GM12874 (cell line): ENCODE data around the gene GSPT1.
"Not testable (repeated sequence)": the region's sequence is repeated elsewhere in the genome, so short reads cannot be mapped to it uniquely, and the experiment has no call there.

Source experiments
- TF ChIP-seq, protein P1 (sequence below): IDR thresholded peaks from 2 replicates; pipeline ENCODE4 v1.5.1; 2011; ENCODE audit warnings: low read depth, mild to moderate bottlenecking, control low read depth, low read length, moderate library complexity; ENCODE audit not compliant: insufficient read depth

GSPT1 gene

DNA sequence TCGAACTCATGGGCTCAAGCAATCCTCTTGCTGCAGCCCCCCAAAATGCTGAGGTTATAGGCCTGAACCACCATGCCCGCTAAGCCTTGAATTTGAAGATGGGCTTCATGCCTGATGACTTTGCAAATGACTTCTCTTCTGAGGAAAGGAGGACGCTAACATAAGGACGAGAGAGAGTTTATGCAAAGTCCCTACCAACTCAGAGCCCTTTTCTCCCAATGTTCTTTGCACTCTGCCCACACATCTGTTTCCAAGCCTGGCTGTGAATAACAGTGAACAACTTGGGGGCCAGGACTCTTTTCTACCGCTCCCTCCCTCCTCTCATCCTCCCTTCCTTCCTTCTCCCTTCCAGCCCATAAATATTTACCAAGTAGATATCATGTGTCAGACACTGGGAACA, 34.6 kb upstream of the GSPT1 start:
- TF ChIP-seq, protein P1, sequence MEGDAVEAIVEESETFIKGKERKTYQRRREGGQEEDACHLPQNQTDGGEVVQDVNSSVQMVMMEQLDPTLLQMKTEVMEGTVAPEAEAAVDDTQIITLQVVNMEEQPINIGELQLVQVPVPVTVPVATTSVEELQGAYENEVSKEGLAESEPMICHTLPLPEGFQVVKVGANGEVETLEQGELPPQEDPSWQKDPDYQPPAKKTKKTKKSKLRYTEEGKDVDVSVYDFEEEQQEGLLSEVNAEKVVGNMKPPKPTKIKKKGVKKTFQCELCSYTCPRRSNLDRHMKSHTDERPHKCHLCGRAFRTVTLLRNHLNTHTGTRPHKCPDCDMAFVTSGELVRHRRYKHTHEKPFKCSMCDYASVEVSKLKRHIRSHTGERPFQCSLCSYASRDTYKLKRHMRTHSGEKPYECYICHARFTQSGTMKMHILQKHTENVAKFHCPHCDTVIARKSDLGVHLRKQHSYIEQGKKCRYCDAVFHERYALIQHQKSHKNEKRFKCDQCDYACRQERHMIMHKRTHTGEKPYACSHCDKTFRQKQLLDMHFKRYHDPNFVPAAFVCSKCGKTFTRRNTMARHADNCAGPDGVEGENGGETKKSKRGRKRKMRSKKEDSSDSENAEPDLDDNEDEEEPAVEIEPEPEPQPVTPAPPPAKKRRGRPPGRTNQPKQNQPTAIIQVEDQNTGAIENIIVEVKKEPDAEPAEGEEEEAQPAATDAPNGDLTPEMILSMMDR: no peak

DNA sequence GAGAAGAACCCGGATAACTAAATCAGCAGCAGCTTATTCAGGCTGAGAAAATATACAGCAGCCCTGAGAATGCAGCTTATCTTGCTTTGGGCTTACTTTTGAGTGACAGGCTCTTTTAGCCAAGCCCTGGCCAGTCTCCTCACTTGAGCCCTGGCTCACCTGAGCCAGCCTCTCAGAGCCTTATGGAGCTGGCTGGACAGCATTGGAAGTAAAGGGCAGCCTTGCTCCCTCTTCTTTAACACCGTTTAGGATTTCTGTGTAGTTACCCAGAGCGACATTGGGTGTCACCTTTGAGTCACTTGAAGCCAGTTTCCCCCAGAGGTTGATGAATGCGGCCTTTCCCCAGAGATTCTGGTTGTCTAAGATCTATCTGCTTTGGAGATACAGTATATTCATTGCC, 33.8 kb upstream of the GSPT1 start:
- TF ChIP-seq, protein P1: peak; percentile 71

DNA sequence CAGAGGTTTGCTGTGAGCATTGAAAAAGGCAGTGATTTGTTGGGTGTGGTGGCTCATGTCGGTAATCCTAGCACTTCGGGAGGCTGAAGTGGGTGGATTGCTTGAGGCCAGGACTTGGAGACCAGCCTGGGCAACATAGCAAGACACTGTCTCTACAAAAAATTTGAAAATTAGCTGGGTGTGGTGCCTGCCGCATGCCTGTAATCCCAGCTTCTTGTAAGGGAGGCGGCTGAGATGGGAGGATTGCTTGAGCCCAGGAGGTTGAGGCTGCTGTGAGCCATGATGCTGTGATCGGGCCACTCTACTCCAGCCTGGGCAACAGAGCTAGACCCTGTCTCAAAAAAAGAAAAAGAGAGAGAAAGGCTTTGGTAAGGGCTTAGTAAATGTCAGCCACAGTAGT, 33.1 kb upstream of the GSPT1 start:
- TF ChIP-seq, protein P1: no peak

DNA sequence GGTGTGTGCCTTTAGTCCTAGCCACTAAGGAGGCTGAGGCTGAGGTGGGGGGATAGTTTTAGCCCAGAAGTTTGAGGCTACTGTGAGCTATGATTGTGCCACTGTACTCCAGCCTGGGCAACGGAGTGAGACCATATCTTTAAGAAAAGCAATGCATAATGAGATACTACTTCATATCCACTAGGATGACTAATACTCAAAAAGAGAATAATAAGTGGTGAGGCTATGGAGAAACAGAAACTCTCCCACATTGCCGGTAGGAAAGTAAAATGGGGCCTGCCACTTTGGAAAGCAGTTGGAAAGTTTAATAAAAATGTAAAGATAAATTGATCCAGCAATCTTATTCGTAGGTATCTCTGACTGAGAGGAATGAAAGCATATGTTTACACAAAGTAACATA, 30.7 kb upstream of the GSPT1 start:
- TF ChIP-seq, protein P1: no peak

DNA sequence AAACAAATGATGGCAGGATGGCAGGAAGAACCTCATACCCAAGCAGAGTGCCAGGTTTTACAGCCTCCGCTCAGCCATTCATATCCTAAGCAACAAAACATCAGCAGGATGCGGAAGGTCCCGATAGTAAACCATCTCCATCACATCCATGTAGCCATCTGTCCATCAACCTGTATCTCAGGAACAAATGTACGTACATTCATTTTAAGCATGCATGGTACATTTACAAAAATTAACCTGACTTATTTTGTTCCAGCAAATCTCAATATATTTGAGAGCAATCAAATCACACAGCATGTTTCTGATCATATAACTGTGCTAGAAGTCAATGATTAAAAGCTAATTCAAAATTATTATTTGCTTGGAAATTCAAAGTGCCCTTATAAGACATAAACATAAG, 26.2 kb upstream of the GSPT1 start, which contains the start of gene NPIPB2:
Gene NPIPB2 (minus strand): TSS at position 101 of the 400 bp plus-strand sequence. CDS start 0 bp downstream, at position 101.
- TF ChIP-seq, protein P1: not testable (repeated sequence)

DNA sequence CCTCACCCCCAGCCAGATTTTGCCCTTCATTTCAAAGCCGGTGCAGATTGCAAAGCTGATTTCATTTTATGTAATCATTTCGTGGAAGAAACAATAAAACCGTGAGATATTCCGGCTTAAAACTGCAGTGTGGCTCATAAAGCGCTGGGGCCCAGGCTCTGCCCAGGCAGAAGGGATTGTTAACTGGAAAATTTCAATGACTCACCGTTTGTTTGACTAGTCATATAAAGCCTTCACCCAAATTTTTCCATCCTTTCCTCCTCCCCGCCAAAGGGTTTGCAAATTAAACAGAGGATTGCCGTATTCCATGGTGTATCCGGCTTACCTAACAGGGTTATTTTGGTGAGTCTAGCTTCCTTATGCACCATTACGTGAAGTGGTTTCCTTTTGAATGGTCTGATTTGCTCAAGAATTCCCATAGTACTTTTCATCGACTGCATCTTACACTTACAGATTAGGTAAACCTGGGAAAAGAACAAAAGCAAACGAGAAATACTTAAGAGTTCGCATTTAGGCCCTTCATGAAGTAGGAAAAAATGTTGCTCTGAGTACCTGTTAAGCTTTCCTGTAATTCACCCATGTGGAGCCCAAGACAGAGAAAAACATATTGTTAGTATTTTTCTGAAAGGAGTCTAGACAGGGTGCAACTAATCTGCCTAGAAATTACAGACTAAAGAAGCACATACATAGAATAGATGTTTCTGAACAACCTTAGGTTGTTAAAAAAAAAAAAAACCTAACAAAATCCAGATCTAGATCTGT, 949 bp upstream of the GSPT1 start:
- TF ChIP-seq, protein P1: no peak

DNA sequence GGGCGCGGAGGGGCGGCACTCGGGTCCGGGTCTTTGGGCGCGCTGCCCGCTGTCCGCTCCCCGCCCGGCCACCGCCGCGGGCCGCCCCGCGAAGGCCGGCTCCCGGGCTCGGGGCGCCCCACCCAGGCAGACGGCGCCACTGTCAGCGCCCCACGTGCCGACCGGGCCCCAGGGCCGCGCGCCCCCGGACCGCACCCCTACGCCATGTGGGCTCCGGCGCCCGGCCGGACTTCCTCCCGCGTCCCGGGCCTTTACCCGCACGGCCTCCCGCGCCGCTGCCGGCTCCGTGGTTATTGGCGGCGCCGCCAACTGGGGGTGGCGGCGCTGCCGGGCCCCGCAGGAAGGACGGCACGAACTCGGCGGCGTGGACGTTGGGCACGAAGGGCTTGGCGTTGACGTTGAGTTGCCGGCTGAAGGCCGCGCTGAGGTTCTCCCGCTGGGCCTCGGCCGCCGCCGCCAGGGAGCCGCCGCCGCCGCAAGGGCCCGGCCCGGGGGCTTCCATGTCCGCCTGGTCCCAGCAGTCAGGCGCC, 577 bp downstream of the GSPT1 start:
- TF ChIP-seq, protein P1: no peak
